Measurements from ENCODE around the gene USP10. TPM values are rescaled to one million over a fixed set of nuclear protein-coding genes. Genes with fewer than 3 reads are reported as not detected.
A peak's percentile ranks its signal among the peaks of the same experiment; 100 is the strongest.
"Not testable (repeated sequence)": the region's sequence is repeated elsewhere in the genome, so short reads cannot be mapped to it uniquely, and the experiment has no call there.

USP10 gene
- total RNA-seq, 1 donor from 2014 or later = 70.8 TPM

DNA sequence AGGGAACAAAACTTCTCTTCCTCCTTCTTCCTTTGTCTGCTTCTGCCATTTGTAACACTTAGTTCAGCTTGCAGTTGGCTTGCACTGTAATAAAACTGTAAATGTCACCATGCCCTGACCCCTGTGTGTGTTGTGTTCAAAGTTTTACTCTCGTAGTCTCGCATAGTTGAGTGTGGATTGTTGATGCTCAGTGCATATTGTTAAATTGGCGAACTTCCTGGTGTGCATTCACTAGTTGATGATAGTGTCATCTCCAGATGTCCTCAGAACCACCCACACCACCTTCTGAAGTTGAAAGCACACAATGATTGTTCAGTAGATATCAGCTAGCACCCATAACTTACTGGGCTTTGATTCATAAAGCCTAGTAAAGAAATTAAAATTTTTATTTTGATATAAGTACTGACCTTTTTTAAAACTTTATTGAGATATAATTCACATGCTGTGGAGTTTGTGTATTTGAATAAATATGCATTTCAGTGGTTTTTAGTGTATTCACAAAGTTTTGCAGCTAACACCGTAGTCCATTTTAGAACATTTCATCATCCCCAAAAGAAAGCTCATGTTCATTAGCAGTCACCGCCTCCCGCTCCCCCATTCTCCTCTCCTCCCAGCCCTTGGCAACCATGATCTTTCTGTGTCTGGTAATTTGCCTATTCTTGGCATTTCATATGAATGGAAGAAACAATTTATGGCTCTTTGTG, 25.0 kb downstream of the USP10 start:
- DNase-seq (ENCODE audit: extremely low read depth, low read depth, low spot score) = no peak

DNA sequence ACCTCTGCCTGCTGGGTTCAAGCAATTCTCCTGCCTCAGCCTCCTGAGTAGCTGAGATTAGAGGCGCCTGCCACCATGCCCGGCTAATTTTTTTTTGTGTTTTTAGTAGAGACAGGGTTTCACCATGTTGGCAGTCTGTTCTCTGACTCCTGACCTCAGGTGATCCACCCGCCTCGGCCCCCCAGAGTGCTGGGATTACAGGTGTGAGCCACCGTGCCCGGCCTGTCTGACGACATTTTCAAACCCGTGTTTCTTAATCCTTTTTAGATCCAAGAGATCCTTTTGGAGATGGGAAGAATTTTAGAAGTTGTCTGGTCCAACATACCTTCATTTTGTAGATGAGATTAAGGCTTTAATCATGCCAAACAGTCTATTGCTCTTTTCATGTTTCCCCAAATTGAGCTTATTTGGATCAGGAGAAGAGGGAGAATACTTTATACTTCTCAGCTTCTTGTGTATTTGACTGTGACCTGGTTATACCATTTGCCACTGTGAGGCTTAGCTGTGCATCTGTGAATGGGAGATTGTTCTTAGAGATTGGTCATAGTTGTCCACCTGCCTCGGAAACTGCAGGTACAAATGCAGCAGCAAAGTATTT, 25.8 kb downstream of the USP10 start:
- no peak for DNase-seq (ENCODE audit: extremely low read depth, low read depth, low spot score)

DNA sequence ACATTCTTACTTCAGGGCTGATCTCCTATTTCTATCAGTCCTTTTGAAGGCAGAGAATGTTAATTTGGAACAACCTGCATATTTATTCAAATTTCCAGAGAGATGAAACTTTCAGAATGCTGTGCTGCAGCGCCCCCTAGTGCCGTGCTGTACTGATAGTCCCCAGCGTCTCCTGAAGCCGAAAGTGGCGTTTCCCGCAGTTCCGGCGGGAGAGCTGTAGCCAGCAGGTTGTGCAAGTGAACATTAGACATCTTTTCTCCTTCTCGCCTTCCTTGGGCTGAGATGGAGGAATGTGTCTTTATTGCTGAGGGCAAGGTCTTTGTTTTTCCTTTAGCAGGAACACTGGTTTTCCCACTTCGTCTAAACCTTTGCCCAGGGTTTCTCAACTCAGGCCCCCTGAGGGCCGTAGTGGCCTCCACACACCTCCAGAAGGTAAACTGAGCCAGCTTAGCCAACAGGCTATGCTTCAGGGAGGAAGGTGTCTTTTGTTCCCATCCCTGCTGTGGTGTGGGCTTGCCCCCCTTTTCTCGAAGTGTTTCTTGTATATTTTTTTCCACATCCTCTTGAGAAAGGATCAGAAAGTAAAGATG, 26.4 kb downstream of the USP10 start:
- peak; percentile 57 for DNase-seq (ENCODE audit: extremely low read depth, low read depth, low spot score)

DNA sequence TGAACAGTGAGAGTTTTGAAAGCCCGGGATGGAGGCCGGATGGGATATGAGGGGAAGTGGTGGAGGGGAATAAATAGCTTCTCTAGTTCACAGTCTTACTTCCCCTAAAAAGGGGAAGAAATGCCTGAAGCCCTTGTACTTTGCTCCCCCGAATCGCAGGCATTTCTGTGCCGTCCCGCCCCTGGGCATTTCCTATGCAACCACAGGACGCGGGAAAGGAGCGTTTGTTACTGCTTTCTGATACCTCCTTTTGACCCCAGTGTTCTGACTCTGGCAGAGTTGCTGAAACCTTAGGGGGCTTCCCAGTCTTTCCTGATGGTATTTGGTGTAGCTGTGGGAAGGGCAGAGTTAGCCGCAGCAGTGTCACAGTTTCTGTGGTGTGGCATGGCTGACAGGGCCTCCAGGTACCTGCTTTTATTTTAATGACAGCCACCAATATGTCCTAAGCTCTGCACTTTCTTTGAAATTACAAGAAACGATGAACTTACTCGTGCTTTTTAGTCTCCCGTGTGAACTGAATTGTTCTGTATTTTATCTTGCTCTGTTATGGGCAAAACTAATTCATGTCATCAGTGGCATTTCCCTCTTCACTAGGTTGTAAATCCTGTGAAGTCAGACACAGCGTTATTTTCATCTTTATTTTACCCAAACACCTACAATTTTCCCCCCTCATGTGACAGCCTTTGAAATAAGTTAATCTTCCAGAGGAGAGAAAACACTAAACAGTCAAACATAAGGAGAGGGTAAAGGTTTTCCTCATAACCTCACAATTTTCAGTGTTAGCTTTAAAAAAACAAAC, 27.1 kb downstream of the USP10 start:
- DNase-seq (ENCODE audit: extremely low read depth, low read depth, low spot score) = no peak

GRCh38 chr16:84728853-84729424, 29.1 kb downstream of the USP10 start:
- no peak for DNase-seq (ENCODE audit: extremely low read depth, low read depth, low spot score)

- no peak for DNase-seq (ENCODE audit: extremely low read depth, low read depth, low spot score)
Observed at GRCh38 chr16:84729716-84730320, 30.0 kb downstream of the USP10 start.

GRCh38 chr16:84730406-84731106, 30.8 kb downstream of the USP10 start:
- DNase-seq (ENCODE audit: extremely low read depth, low read depth, low spot score) = peak; percentile 85

GRCh38 chr16:84732332-84732673, 32.5 kb downstream of the USP10 start:
- not testable (repeated sequence) for DNase-seq (ENCODE audit: extremely low read depth, low read depth, low spot score)

- no peak for DNase-seq (ENCODE audit: extremely low read depth, low read depth, low spot score)
Observed at GRCh38 chr16:84732674-84733352, 33.0 kb downstream of the USP10 start.

DNA sequence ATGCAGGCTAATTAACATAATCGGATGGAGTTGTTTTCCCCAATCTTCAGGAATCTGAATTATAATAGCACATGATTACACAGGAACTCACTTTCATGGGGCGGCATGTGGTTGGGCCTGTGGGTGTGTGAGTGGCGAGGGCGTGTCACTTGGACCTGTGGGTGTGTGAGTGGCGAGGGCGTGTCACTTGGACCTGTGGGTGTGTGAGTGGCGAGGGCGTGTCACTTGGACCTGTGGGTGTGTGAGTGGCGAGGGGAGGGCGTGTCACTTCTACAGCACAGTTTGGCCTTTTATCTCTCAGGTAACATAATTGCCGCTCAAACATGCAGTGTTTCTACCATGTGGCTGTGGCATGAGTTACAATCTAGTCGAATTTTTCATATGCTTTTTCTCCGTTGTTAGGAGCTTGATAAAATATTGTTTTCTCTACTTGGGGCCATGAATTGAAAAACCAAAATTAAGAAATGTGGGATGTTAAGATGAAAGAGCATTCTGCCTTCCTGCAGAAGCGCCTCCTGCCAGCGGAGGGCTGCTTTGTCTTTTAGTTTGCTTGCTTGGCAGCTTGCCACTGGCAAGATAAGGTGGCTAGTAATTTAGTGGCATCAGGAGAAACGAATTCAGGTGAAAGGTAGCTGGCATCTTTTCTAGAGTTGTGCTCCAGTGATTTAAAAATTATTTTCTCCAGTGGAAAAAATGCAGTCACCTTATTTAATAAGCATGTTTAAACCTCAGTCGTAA, 36.2 kb downstream of the USP10 start:
- no peak for DNase-seq (ENCODE audit: extremely low read depth, low read depth, low spot score)

DNA sequence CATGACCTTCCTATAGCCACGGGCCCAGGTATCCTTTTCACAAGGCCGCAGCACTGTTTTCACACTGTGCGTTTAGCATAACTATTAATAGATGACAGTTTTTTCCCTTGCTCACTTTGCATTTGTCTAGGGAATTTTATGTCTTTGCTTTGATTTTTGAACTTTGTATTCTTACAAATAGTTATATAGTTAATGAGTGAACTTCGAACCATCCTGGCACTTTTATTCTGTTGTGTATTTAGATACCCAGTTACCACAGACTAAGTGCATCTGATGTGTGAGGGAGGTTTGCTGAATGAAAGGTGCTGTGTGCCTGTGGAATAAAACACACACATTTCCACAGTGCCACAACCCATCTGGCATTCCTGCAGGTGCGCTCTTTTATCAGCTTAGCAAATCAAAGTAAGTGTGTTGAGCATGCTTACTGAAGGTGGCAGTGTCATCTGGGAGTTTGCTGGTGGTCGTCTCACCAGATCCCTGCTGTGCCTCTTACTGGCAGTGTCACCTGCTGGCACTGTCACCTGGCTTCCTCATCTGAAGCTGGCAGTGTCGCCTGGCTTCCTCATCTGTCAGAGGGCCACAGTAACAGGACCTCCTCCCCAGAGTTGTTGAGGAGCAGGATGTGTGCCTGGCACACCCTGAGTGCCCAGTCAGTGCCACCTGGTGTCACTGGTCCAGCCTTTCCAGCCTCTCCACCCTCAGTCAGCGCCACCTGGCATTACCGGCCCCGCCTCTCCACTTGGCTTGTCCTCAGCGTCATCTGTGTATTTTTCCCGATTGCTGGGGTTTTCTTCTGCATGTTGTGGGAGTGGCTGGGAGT, 37.6 kb downstream of the USP10 start:
- no peak for DNase-seq (ENCODE audit: extremely low read depth, low read depth, low spot score)

DNA sequence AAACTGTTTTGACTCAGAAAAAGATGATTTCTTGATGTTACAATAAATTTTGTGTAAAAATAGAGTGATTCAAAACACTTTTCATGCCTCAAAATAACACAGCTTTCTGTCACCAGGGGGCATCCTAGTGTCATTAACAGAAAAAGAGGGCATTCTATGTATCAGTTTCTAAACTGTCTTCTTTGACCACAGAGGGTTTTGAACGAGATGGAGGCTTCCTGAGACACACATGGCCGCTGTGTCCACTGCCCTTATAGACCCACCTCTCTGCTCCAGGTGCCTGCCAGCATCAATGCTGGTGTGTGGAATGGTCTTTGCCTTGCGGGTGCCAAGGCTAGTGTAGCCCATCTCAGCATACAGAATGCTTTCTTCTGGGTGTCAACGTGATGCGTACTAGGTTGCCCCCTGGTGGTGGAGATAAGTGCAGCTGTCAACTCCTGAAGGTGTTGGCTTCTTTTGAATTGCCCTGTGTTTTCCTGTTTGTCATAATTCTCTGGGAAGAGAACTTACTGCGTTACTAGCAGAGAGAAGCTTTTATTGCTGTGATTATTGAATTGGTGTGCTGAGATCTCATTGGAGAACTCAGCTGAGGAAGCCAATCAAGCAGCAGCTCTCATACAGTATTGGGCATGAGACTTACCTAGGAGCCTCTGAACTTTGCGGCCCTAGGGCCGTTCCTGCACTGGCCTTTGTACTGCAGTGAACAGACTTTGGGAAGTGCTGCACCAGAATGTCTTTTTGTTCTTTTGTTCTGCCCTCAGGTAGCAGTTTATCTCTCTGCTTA, 38.6 kb downstream of the USP10 start:
- DNase-seq (ENCODE audit: extremely low read depth, low read depth, low spot score) = peak; percentile 72

GRCh38 chr16:84739349-84740124, 39.7 kb downstream of the USP10 start:
- DNase-seq (ENCODE audit: extremely low read depth, low read depth, low spot score) = no peak

GRCh38 chr16:84740596-84741116, 40.9 kb downstream of the USP10 start:
- no peak for DNase-seq (ENCODE audit: extremely low read depth, low read depth, low spot score)

GRCh38 chr16:84741340-84741830, 41.6 kb downstream of the USP10 start:
- no peak for DNase-seq (ENCODE audit: extremely low read depth, low read depth, low spot score)

- DNase-seq (ENCODE audit: extremely low read depth, low read depth, low spot score) = no peak
Observed at GRCh38 chr16:84742641-84743092, 42.9 kb downstream of the USP10 start.

Measured in glomerular endothelial cell (primary cell).